Fibroblast of lung (primary cell): Measurements from ENCODE around the gene RARRES2.

Experiments
- CTCF ChIP-seq, 2 donors: IDR thresholded peaks in 1 of 2; conservative IDR thresholded peaks in 1 of 2; 1 replicate in 1 of 2; 2 replicates in 1 of 2; pipeline ENCODE4 v1.5.1; 2011 to 2012; ENCODE audit warnings: low read length in 2 of 2, control low read depth in 1 of 2, inconsistent platforms in 1 of 2, low read depth in 1 of 2, mild to moderate bottlenecking in 1 of 2
- EZH2 ChIP-seq: IDR thresholded peaks from 2 replicates; pipeline ENCODE4 v1.5.1; 2012; ENCODE audit warnings: low read length, control low read depth, mild to moderate bottlenecking; ENCODE audit errors: missing control alignments

- TF ChIP-seq EZH2 (no peak), CTCF (conservative IDR thresholded peaks at IDR 0.05 in 1 of 2, IDR thresholded peaks at IDR 0.05 in 1 of 2; ENCODE audit: low read depth in 1 of 2, low read length in 2 of 2) (no peak)
Observed at GRCh38 chr7:150337179-150337578, 4.2 kb downstream of the RARRES2 start.
